Testis (tissue), 3 donors: ENCODE data around the gene REG1B. TPM values are rescaled to one million over a fixed set of nuclear protein-coding genes. Genes with fewer than 3 reads are reported as not detected.

Source experiments
- DNase-seq: peaks from one replicate; pipeline ENCODE4 v3.0.0-alpha.2; 2019
- H3K27ac ChIP-seq, 2 donors: fragments of 200-600 bp; sonication (generic); one replicate each; pipeline ENCODE4 v1.5.1; 2019
- H3K27me3 ChIP-seq: fragments of 200-600 bp; sonication (generic); one replicate; pipeline ENCODE4 v1.5.1; 2019
- H3K36me3 ChIP-seq: fragments of 200-600 bp; sonication (generic); one replicate; pipeline ENCODE4 v1.5.1; 2017; ENCODE audit warnings: low read depth; ENCODE audit errors: missing control alignments
- H3K4me1 ChIP-seq: fragments of 200-600 bp; sonication (generic); one replicate; pipeline ENCODE4 v1.5.1; 2019
- H3K4me3 ChIP-seq, 2 donors: fragments of 200-600 bp; sonication (generic); one replicate each; pipeline ENCODE4 v1.5.1; 2017 to 2019
- H3K9me3 ChIP-seq: fragments of 200-600 bp; sonication (generic); one replicate; pipeline ENCODE4 v1.5.1; 2017
- POLR2A ChIP-seq: fragments of 450-650 bp; IDR thresholded peaks from one replicate; pipeline ENCODE4 v1.6.1; 2017; ENCODE audit warnings: antibody characterized with exemption, mild to moderate bottlenecking, moderate library complexity
- WGBS, 2 donors: methylation state at CpG; one replicate each; pipeline ENCODE4 v1.1.5; 2018; 5-methylcytosine and 5-hydroxymethylcytosine counted together
- intact Hi-C: fragments of 100-400 bp; cut with DNase I; formaldehyde crosslinking; loops from one replicate; pipeline ENCODE4 v1.15.1; 2023; ENCODE audit warnings: low total_unique reads
- polyA plus RNA-seq: library from polyadenylated mRNA; stranded (reverse); fragments of 350-450 nt; fragmentation: Illumina TruSeq; extraction: RNeasy Lipid Tissue Mini Kit (QIAGEN cat#74804); gene quantifications from one replicate; pipeline ENCODE4 v1.2.3, GENCODE V29; 2014; ENCODE audit warnings: low read depth, low replicate concordance; ENCODE audit not compliant: insufficient read depth
- total RNA-seq, 2 donors: library from RNA; depleted of rRNA; stranded (reverse); fragments of >200 nt; gene quantifications; one replicate each; pipeline ENCODE4 v1.2.3, GENCODE V29; 2016
- TF ChIP-seq, protein P1 (sequence below), 3 experiments: fragments of 450-650 bp in 2 of 3; fragments of 200-600 bp in 1 of 3; sonication (generic) in 1 of 3; IDR thresholded peaks; one replicate each; pipeline ENCODE4 v1.5.1; 2016 to 2019; ENCODE audit warnings: antibody characterized with exemption in 3 of 3, mild to moderate bottlenecking in 2 of 3, moderate library complexity in 1 of 3

The REG1B gene
- total and polyA plus RNA-seq, 3 donors from 2014 or later, result not detected

DNA sequence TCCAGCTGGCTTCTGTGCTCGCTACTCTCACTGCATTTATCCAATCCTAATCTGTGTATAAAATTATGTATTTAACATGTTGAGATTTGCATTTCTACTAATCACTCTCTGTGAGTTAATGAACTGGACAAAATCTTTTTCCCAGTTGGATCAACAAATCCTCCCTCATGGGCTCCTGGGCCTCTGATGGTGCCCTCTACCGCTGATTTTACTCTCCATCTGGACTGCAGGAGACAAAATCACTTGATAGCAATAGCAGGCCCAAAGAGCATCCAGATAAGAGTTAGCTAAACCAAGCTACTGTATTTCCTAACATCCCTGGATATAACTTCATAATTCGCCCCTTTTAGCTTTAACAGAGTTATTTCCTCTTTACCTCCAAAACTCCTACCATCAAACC is 47.8 kb downstream of the REG1B start:
- no peaks in the 10 kb centered on the region for H3K9me3 ChIP-seq

More for the DNA sequence above, 47.8 kb downstream of the REG1B start:
- DNase-seq, result no peak
- Histone ChIP-seq H3K36me3 (no peaks in the 10 kb centered on the region), H3K27me3 (no peaks in the 10 kb centered on the region), H3K4me3 (no peak overlapping the region), H3K4me1 (no peaks in the 10 kb centered on the region), H3K27ac (no peak overlapping the region)
- WGBS, 2 donors, result 74 to 85% methylated on average over 3 of the region's 3 CpGs
- TF ChIP-seq, protein P1, sequence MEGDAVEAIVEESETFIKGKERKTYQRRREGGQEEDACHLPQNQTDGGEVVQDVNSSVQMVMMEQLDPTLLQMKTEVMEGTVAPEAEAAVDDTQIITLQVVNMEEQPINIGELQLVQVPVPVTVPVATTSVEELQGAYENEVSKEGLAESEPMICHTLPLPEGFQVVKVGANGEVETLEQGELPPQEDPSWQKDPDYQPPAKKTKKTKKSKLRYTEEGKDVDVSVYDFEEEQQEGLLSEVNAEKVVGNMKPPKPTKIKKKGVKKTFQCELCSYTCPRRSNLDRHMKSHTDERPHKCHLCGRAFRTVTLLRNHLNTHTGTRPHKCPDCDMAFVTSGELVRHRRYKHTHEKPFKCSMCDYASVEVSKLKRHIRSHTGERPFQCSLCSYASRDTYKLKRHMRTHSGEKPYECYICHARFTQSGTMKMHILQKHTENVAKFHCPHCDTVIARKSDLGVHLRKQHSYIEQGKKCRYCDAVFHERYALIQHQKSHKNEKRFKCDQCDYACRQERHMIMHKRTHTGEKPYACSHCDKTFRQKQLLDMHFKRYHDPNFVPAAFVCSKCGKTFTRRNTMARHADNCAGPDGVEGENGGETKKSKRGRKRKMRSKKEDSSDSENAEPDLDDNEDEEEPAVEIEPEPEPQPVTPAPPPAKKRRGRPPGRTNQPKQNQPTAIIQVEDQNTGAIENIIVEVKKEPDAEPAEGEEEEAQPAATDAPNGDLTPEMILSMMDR (IDR thresholded peaks at IDR 0.05), result no peak
- no peak for TF ChIP-seq POLR2A
- intact Hi-C loops, result no loop called here

Other genes starting within 250 kb of the REG1B start
- 10 to 100 TPM; 22.3 to 69.7 TPM for gene REG3G, start 62.3 kb downstream of the REG1B start, total RNA-seq
- gene REG3G, start 62.3 kb downstream of the REG1B start, polyA plus RNA-seq, result 60.7 TPM
- gene REG1A, start 32.5 kb upstream of the REG1B start, total RNA-seq, result under 1 TPM in 1 of 2 donors, not detected in 1; 0.87 TPM
- 0.74 TPM for gene REG1A, start 32.5 kb upstream of the REG1B start, polyA plus RNA-seq
- gene REG3A, start 71.8 kb upstream of the REG1B start, total RNA-seq, result not detected
- gene REG3A, start 71.8 kb upstream of the REG1B start, polyA plus RNA-seq, result not detected